ENCODE data around the gene RAB23. TPM values are rescaled to one million over a fixed set of nuclear protein-coding genes. Genes with fewer than 3 reads are reported as not detected.

Gene RAB23
- total RNA-seq, 1 experiment from 2014 or later, result 11.7 TPM

DNA sequence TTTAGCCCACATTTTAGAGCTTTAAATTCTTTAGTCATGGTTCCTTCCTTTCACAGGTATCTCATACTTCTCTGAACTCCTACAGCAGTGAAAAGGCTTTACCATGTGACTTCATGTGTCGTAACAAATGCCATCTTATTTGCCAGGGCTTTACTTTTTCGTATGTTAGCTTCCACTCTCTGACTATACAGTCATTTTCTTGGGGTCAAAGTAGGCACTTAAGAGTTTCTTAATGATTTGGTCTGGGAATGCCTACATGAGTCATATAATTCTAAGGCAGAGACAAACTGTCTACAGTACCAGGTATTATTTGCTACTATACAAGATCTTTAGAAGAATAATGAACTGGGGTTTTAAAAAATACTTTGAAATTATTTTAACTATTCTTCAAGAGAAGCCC is 15.0 kb downstream of the RAB23 start:
- CTCF ChIA-PET, result no interaction called here
- POLR2A ChIA-PET, result interaction anchor here (1.0 kb wide), 1 partner anchor 14 kb away, joined by 4 read pairs; no protein-coding TSS in a partner anchor

More for the DNA sequence above, 15.0 kb downstream of the RAB23 start:
- intact Hi-C loops (cut with micrococcal nuclease), result no loop called here
- no peak overlapping the region for H3K4me3 ChIP-seq (replicated peaks in 1 of 2; ENCODE audit: low read depth in 1 of 2, low read length in 2 of 2)
- no peaks in the 10 kb centered on the region; the same call in 1 of the 2 replicates for H4K20me1 ChIP-seq (ENCODE audit: insufficient read depth)
- no peak overlapping the region for H3K9ac ChIP-seq (ENCODE audit: low read length)
- H3K9me3 ChIP-seq (ENCODE audit: control insufficient read depth in 1 of 2, insufficient read depth in 1 of 2, low read depth in 1 of 2, low read length in 2 of 2), result no peaks in the 10 kb centered on the region
- no peak for DNase-seq (ENCODE audit: low read depth, low spot score)
- H3K9me2 ChIP-seq (ENCODE audit: insufficient read depth), result no peaks in the 10 kb centered on the region
- RAD21 ChIA-PET (ENCODE audit: low non-redundant PET in 1 of 2, low total read pairs in 2 of 2, uncharacterized antibody in 2 of 2, unreplicated experiment in 2 of 2), result no interaction called here
- H3K4me1 ChIP-seq (ENCODE audit: control insufficient read depth in 1 of 2, insufficient read depth in 2 of 2, low read length in 2 of 2), result no peaks in the 10 kb centered on the region
- TF ChIP-seq SP1 (IDR thresholded peaks at IDR 0.05; ENCODE audit: low read depth), result no peak
- TF ChIP-seq, protein P1, sequence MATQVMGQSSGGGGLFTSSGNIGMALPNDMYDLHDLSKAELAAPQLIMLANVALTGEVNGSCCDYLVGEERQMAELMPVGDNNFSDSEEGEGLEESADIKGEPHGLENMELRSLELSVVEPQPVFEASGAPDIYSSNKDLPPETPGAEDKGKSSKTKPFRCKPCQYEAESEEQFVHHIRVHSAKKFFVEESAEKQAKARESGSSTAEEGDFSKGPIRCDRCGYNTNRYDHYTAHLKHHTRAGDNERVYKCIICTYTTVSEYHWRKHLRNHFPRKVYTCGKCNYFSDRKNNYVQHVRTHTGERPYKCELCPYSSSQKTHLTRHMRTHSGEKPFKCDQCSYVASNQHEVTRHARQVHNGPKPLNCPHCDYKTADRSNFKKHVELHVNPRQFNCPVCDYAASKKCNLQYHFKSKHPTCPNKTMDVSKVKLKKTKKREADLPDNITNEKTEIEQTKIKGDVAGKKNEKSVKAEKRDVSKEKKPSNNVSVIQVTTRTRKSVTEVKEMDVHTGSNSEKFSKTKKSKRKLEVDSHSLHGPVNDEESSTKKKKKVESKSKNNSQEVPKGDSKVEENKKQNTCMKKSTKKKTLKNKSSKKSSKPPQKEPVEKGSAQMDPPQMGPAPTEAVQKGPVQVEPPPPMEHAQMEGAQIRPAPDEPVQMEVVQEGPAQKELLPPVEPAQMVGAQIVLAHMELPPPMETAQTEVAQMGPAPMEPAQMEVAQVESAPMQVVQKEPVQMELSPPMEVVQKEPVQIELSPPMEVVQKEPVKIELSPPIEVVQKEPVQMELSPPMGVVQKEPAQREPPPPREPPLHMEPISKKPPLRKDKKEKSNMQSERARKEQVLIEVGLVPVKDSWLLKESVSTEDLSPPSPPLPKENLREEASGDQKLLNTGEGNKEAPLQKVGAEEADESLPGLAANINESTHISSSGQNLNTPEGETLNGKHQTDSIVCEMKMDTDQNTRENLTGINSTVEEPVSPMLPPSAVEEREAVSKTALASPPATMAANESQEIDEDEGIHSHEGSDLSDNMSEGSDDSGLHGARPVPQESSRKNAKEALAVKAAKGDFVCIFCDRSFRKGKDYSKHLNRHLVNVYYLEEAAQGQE (IDR thresholded peaks at IDR 0.05; ENCODE audit: low read depth), result no peak
- no peak for TF ChIP-seq YY1 (IDR thresholded peaks at IDR 0.05; ENCODE audit: extremely low read depth, insufficient replicate concordance, low read depth, low read length)
- TF ChIP-seq CEBPB (IDR thresholded peaks at IDR 0.05; ENCODE audit: low read depth), result no peak
- no peaks in the 10 kb centered on the region for H3K36me3 ChIP-seq (ENCODE audit: control insufficient read depth in 1 of 2, insufficient read depth in 2 of 2, low read length in 2 of 2)
- no peak for ATAC-seq
- H3K4me2 ChIP-seq (ENCODE audit: low read length), result no peak overlapping the region
- H2AFZ ChIP-seq (ENCODE audit: low read depth, low read length, poor library complexity, severe bottlenecking), result no peak overlapping the region
- no TSS peak for BruUV-seq (replicated peaks)
- no peak overlapping the region for H3K27ac ChIP-seq (ENCODE audit: low read depth, low read length)
- no peaks in the 10 kb centered on the region for H3K27me3 ChIP-seq (ENCODE audit: insufficient read depth, low read length)
- peaks cover 14% of the 10 kb centered on the region for H3K79me2 ChIP-seq (ENCODE audit: insufficient read depth, low read length)

Measured in HCT116 (cell line).